Kidney (tissue), 11 donors: ENCODE measurements around the gene MAGEA2B. TPM values are rescaled to one million over a fixed set of nuclear protein-coding genes. Genes with fewer than 3 reads are reported as not detected.
"Not testable (repeated sequence)": the region's sequence is repeated elsewhere in the genome, so short reads cannot be mapped to it uniquely, and the experiment has no call there.

Experiments
- DNase-seq, 5 donors: peaks; one replicate each; pipeline ENCODE4 v3.0.0-alpha.2; 2013 to 2020
- FAIRE-seq: peaks from 2 replicates; lab custom pipeline; 2012; peaks lifted over from hg19 to GRCh38; lab: Jason Lieb, UNC
- H3K27ac ChIP-seq, 2 donors: one replicate each; pipeline ENCODE4 v1.7.0; 2013; ENCODE audit warnings: low read depth in 2 of 2, low read length in 2 of 2, inconsistent platforms in 1 of 2
- H3K27me3 ChIP-seq: one replicate; pipeline ENCODE4 v1.7.1; 2013; ENCODE audit warnings: low read length, inconsistent platforms; ENCODE audit not compliant: control insufficient read depth, insufficient read depth
- H3K36me3 ChIP-seq, 3 donors: one replicate each; pipeline versions ENCODE4 v1.7.0 to v1.7.1; 2013; ENCODE audit warnings: low read length in 3 of 3, control low read depth in 1 of 3, inconsistent platforms in 1 of 3; ENCODE audit not compliant: insufficient read depth in 3 of 3, control insufficient read depth in 2 of 3
- H3K4me1 ChIP-seq, 3 donors: one replicate each; pipeline versions ENCODE4 v1.7.0 to v1.7.1; 2013; ENCODE audit warnings: low read length in 3 of 3, inconsistent platforms in 1 of 3, low read depth in 1 of 3; ENCODE audit not compliant: control insufficient read depth in 2 of 3, insufficient read depth in 2 of 3
- H3K4me3 ChIP-seq, 3 donors: one replicate each; pipeline versions ENCODE4 v1.7.0 to v1.8.1; 2013; ENCODE audit warnings: low read length in 3 of 3, control low read depth in 1 of 3, inconsistent platforms in 1 of 3
- H3K9ac ChIP-seq, 3 donors: one replicate each; pipeline versions ENCODE4 v1.7.0 to v1.7.1; 2013; ENCODE audit warnings: low read length in 3 of 3, control low read depth in 1 of 3, inconsistent platforms in 1 of 3
- H3K9me3 ChIP-seq, 3 donors: one replicate each; pipeline versions ENCODE4 v1.7.0 to v1.7.1; 2013; ENCODE audit warnings: low read length in 3 of 3, control low read depth in 1 of 3, inconsistent platforms in 1 of 3; ENCODE audit not compliant: control insufficient read depth in 2 of 3, insufficient read depth in 1 of 3
- intact Hi-C: fragments of 100-400 bp; cut with DNase I; formaldehyde crosslinking; loops from one replicate; pipeline ENCODE4 v1.11.1; 2022
- polyA plus RNA-seq: library from polyadenylated mRNA; stranded (reverse); fragments of 350-450 nt; fragmentation: Illumina TruSeq; extraction: RNeasy Lipid Tissue Mini Kit (QIAGEN cat#74804); gene quantifications from one replicate; pipeline ENCODE4 v1.2.3, GENCODE V29; 2014; ENCODE audit warnings: low read depth, low replicate concordance; ENCODE audit not compliant: insufficient read depth
- total RNA-seq: library from RNA; stranded (reverse); fragmentation: NEBNext Ultra II Directional; extraction: Animal tissue kit (Norgen Biotek cat#: 25700); gene quantifications from one replicate; pipeline ENCODE4 v1.2.1, GENCODE V29; 2021
- donor health status: control.
- donor health status: control.
- donor health status: DM: yes; HTN: yes; CAD: no.
- donor health status: Normal renal cell carcinoma (clear cell type).

MAGEA2B gene
- total and polyA plus RNA-seq, 2 donors from 2014 or later: not detected

DNA sequence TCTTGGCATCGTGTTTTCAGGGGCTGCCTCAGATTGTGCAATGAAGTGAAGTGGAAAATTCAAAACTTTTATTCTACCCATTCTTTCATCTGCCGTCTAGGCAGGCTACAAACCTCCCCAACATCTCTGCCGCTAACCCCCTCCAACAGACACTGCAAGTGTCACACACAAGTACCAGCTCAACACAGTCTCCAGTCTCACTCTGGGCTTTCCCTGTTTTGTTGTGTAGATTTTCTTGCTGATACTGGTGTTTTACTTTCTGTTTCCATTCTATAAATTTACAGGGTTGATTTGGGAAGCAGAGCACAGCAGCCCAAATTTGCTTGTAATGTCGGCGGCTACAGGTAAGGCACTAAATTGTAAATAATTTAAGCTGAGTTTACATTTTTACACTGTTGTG lies 40.4 kb downstream of the MAGEA2B start:
- H3K9me3 ChIP-seq, H3K4me1 ChIP-seq, H3K36me3 ChIP-seq, H3K27ac ChIP-seq, H3K4me3 ChIP-seq, DNase-seq, intact Hi-C loops, H3K9ac ChIP-seq, H3K27me3 ChIP-seq, FAIRE-seq: not testable (repeated sequence)

GRCh38 chrX:152758918-152759317 lies 44.5 kb downstream of the MAGEA2B start, which contains the start of gene CSAG3:
CSAG3 (plus strand) TSS chrX:152759218.
- H3K9ac ChIP-seq, H3K4me1 ChIP-seq, H3K9me3 ChIP-seq, FAIRE-seq, H3K4me3 ChIP-seq, H3K27me3 ChIP-seq, intact Hi-C loops, H3K27ac ChIP-seq, DNase-seq, H3K36me3 ChIP-seq: not testable (repeated sequence)

GRCh38 chrX:152759544-152759943 lies 45.1 kb downstream of the MAGEA2B start:
- DNase-seq, intact Hi-C loops, H3K36me3 ChIP-seq, H3K4me3 ChIP-seq, FAIRE-seq, H3K27me3 ChIP-seq, H3K9me3 ChIP-seq, H3K4me1 ChIP-seq, H3K9ac ChIP-seq, H3K27ac ChIP-seq: not testable (repeated sequence)

DNA sequence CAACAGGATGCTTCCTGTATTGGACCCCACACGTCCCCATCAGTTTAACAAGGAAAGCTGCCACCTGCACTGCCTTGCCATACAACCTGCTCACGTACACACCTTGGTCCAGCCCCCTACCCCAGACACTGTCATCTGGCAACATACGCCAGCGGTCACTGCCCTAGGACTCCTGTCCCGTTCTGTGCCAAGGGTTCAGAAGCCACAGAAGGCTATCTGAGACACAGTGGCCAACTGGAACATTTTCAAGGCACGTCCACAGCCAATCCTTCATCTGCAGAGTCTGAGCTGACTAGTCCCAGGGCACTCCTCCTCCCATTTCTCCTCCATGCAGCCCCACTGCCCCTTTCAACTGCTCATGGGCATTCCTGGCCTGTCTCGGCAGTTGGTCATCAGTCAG lies 47.2 kb downstream of the MAGEA2B start:
- H3K27me3 ChIP-seq, H3K27ac ChIP-seq, H3K9ac ChIP-seq, H3K36me3 ChIP-seq, H3K4me3 ChIP-seq, FAIRE-seq, H3K4me1 ChIP-seq, H3K9me3 ChIP-seq, DNase-seq, intact Hi-C loops: not testable (repeated sequence)

DNA sequence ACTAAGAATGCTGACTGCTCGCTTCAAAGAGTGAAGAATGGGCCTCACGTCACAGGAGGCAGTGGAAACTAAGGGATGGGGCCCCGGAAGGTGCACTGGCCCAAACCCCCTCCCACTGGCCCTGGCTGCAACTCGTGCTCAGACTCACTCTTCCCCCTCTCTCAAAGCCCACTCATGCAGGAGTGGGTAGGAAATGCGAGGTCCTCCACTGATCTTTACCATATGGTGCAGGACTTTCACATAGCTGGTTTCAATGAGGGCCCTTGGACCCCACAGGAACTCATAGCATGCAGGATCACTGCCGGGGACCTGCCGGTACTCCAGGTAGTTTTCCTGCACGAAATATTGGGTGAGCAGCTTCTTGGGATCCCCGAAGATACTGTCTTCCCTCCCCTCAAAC lies 52.1 kb downstream of the MAGEA2B start:
- intact Hi-C loops, H3K27me3 ChIP-seq, H3K4me3 ChIP-seq, H3K9ac ChIP-seq, H3K36me3 ChIP-seq, FAIRE-seq, H3K9me3 ChIP-seq, H3K4me1 ChIP-seq, H3K27ac ChIP-seq: not testable (repeated sequence)
- DNase-seq: peak in 1 of 5 donors; percentile 27

Other genes starting within 250 kb of the MAGEA2B start
- gene GABRQ, start 76.7 kb upstream of the MAGEA2B start, total RNA-seq: 0.03 TPM
- gene GABRQ, start 76.7 kb upstream of the MAGEA2B start, polyA plus RNA-seq: not detected
- not detected for gene MAGEA3, start 15.8 kb upstream of the MAGEA2B start, total RNA-seq
- gene MAGEA3, start 15.8 kb upstream of the MAGEA2B start, polyA plus RNA-seq: not detected
- not detected for gene CSAG2, start 5.4 kb upstream of the MAGEA2B start, total RNA-seq
- not detected for gene CSAG2, start 5.4 kb upstream of the MAGEA2B start, polyA plus RNA-seq
- gene CSAG1, start 19.1 kb downstream of the MAGEA2B start, total RNA-seq: not detected
- not detected for gene CSAG1, start 19.1 kb downstream of the MAGEA2B start, polyA plus RNA-seq
- gene MAGEA12, start 19.1 kb downstream of the MAGEA2B start, total RNA-seq: not detected
- gene MAGEA12, start 19.1 kb downstream of the MAGEA2B start, polyA plus RNA-seq: not detected
- not detected for gene MAGEA2, start 39.2 kb downstream of the MAGEA2B start, total RNA-seq
- not detected for gene MAGEA2, start 39.2 kb downstream of the MAGEA2B start, polyA plus RNA-seq
- not detected for gene CSAG3, start 44.6 kb downstream of the MAGEA2B start, total RNA-seq
- not detected for gene CSAG3, start 44.6 kb downstream of the MAGEA2B start, polyA plus RNA-seq
- not detected for gene MAGEA6, start 55.1 kb downstream of the MAGEA2B start, total RNA-seq
- gene MAGEA6, start 55.1 kb downstream of the MAGEA2B start, polyA plus RNA-seq: not detected
- 66.4 TPM for gene CETN2, start 116.1 kb downstream of the MAGEA2B start, total RNA-seq
- 121 TPM for gene CETN2, start 116.1 kb downstream of the MAGEA2B start, polyA plus RNA-seq
- 14.3 TPM for gene NSDHL, start 116.4 kb downstream of the MAGEA2B start, total RNA-seq
- 30.9 TPM for gene NSDHL, start 116.4 kb downstream of the MAGEA2B start, polyA plus RNA-seq
- gene ZNF185, start 183.4 kb downstream of the MAGEA2B start, total RNA-seq: 24.3 TPM
- gene ZNF185, start 183.4 kb downstream of the MAGEA2B start, polyA plus RNA-seq: 12.0 TPM